Urothelium cell line (cell line): ENCODE measurements around the gene HOXB9.

ENCODE experiments used
- DNase-seq: peaks from one replicate; pipeline ENCODE4 v3.0.0; 2011; ENCODE audit warnings: low spot score, mixed read lengths
- FAIRE-seq: peaks from 2 replicates; lab custom pipeline; 2011; peaks lifted over from hg19 to GRCh38; lab: Jason Lieb, UNC

HOXB9 gene

GRCh38 chr17:48625495-48626244 lies 488 bp downstream of the HOXB9 start:
- FAIRE-seq: peak; percentile 86
- DNase-seq: peak; percentile 81

- peak; percentile 58 for DNase-seq
- peak; percentile 82 for FAIRE-seq
Measured at GRCh38 chr17:48624544-48625494, 1.3 kb downstream of the HOXB9 start.

DNA sequence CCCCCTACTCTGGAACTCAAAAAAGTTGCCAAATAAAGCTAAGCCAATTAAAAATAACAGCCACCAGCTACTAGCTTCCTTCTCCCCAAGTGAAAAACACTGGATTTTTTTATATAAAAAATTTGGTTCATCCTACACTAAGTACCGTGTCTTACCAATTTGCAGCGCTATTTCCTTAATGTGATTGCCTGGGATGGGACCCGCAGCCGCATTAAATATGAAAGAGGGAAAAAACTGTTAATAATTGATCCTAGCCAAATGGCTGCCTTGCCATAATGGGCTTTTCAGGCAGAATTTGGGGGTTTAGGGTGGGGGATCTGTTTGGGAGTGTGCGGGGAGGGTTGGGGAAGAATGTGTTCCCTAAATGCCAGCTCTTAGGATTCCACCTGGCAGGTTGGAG lies 2.0 kb downstream of the HOXB9 start:
- FAIRE-seq: no peak
- DNase-seq: no peak

DNA sequence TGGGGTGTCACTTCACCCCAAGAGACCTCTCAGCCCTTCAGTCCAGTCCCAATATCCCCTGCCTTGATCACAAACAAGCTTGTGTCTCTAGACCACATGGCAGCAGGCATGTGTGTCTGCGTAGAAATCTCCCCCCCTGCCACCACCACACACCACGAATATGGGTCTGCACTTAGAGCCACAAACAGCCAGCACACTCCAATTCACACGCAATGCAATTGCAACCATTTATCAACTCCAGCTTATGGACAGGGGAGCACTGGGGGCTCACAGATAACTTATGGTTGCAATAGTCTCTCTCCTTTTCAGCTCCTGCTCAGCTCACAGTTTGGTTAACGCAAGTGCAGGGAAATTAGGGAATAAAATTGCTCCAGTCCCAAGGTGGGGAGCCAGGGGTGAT lies 2.6 kb downstream of the HOXB9 start:
- FAIRE-seq (peak; percentile 66), DNase-seq (no peak)

DNA sequence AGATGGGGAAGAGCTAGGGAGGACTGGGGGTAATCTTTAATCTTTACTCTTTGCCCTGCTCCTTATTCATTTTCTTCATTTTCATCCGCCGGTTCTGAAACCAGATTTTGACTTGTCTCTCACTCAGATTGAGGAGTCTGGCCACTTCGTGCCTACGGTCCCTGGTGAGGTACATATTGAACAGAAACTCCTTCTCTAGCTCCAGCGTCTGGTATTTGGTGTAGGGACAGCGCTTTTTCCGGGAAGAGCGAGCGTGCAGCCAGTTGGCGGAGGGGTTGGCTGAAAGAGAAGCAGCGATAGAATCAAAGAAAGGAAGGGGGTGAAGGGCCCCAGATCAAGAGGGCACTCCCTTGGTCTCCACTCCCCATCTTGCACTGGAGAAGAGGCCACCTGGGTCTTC lies 3.3 kb downstream of the HOXB9 start:
- DNase-seq (no peak), FAIRE-seq (no peak)

- DNase-seq: no peak
- FAIRE-seq: peak; percentile 65
Measured at GRCh38 chr17:48621410-48622392, 4.5 kb downstream of the HOXB9 start.

- DNase-seq: no peak
- peak; percentile 37 for FAIRE-seq
Measured at GRCh38 chr17:48620461-48621139, 5.6 kb downstream of the HOXB9 start.

DNA sequence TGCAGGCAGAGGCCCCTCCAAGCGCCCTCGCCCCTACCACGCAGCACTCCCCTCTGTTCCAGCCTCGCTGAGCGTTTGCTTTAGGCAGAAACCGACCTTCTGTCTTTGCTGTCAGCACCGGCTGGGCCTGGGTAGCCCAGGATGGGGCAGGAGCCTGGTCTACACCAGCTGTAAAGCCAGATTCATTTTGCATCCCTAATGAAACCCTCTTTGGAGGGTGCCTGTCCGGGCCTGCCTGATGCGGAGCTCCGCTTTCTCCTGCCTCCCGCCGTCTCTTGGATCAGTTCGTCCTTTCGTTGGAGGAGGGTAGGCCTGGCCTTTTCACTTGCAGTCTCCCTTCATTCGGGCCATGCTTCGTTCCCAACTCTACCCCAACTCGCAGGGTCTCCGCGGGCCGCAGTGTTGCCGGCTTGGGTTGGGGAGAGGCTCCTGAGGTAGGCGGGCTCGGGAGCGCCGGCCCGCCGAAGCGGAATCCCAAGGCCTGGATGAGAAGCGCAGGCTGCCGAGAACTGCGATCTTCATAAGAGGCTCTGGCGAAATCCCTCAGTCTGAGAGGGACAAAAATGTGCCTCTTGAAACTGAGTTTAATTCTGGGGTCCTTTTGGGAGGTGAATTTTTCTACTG lies 6.2 kb downstream of the HOXB9 start:
- no peak for DNase-seq
- FAIRE-seq: no peak

DNA sequence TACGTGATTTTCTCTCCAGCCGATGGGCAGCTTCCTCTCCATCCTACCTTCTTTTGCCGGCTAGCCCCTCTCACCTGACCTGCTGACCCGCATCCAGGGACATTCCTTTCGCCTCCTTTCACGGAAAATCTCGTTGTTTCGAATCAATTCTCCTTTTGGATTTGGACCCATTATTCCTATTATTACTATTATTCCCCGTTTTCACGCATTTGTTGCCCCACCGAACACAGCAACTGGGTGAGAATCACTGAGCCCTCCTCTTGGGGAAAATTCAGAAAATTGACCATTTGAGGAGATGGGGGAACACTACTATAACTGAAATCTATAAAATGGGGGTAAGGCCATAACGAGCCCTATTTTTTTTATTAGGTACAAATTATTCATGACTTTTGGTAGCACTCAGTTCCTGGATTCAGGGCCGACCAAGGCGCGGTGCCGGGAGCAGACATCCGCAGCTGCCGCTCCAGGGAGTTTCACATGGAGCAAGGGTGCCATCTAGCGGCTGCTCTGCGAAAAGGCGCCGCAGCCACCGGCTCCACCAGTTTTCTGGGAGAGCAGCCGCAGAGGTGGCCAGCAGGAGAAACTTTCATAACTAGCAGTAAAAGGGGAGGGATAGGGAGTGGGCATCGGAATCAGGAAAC lies 7.8 kb downstream of the HOXB9 start:
- FAIRE-seq (no peak), DNase-seq (peak; percentile 94)

GRCh38 chr17:48617471-48618255 lies 8.5 kb downstream of the HOXB9 start:
- no peak for FAIRE-seq
- DNase-seq: no peak

GRCh38 chr17:48616717-48617470 lies 9.3 kb downstream of the HOXB9 start:
- DNase-seq (no peak), FAIRE-seq (no peak)

DNA sequence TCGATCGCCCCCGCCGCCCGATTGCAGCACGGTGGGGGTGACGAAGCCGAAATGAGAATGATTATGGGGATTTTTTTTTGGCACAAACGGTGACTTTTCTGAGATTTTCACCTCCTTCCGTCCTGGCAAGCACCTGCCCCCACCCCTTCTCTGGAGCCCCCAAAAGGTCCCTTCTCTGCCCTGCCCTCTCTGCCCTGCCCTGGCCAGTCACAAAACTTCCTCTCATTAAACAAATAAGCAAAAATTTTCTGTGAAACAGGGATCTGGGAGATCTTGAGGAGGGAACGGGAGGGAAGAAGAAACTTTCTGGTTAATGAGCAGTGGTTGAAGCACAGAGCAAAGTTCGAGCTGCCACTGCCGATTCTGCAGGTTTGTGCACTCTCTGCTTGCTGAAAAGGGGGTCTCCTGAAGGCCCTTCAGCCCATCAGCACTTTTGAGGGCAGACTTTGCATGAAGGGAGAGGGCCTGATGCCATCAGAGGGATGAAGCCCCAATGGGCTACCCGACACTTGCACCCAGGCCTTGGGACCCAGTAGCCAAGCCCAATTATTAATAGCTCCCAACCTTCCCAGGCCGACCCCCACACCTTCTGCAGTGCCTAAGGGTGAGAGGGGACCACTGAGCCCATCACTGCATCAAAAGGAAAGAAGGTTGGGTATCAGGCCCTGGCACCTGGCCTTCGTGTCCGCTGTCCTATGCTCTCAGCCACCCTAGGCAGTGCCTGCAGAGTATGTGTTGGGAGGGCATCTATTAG lies 10.0 kb downstream of the HOXB9 start:
- FAIRE-seq (no peak), DNase-seq (no peak)

DNA sequence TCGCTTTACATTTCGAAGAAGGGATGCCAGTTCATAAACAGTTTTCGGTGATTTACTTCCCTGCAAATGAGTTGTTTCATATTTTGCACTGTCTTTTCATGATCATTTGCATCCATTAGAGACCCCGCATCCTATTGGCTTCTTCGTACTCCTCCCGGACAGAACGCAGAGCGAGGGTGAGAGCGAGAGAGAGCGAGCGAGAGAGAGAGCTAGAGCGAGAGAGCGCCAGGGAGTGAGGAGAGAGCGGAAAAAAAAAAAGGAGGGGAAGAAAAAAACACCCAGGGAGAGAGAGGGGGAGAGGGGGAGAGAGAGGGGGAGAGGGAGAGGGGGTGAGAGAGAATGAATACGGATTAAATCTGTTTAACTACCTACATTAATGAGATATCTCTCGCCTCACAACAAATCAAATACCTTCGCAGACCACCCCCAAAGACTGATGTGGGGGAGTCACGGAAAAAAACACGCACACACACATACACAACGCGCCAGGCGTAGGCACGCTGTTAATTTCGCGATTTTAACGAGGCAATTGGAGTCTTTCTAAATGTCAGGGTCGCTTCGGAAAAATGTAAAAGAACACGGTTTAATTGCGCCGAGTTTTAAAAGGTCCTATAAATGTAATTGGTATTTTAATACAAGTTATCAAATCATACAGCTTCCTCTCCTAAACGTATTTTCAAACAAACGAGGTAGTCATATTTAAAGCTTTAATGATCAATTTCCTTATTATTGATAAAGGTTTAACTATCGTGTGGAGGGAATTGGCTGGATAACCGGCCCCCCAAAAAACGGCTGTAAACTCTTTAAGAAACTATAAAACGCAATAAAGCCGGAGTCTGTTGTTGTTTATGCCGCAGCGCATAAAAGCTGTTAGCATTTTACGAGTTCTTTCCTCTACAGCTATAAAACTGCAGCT lies 10.9 kb downstream of the HOXB9 start, which contains the start of gene HOXB8:
Gene HOXB8, minus strand, starts transcription at position 246 of the 916 bp plus-strand sequence. CDS start 588 bp downstream, outside the sequence.
- no peak for FAIRE-seq
- no peak for DNase-seq

DNA sequence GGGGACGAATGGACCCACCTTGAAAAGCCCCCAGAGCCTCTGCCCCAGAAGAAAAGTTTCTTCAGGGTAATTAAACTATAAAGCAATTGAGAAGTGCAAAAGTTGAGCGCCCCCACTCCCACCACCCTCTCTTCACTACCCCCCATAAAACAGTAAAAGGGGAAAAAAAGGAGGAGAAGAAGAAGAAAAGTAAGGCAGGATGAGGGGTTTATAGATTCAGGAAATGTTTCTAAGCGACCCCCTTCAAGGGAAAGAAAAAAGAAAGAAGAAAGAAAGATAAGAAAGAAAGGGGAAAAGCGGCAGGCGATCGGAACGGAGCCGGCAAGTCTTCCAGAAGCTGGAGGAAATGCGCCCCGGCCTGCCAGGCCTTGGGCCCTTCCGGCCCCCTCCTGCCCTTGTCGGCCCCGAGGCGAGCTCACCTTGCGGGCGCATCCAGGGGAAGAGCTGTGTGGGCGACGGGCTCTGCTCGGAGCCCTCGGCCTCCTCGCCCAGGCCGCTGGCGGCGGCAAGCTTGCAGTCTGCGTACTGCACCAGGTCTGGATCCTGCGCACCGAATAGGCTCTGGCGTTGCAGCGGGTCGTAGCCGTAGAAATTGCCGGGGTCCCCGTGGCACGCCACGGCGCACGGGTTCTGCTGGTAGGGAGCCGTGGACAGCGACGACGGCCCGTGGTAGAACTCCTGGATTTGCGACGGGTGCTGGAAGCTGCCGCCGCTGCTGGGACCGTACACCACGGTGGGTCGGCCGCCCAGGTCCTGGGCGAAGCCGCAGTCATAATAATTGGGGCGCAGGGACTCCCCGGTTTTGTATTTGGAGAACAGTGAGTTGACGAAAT lies 12.1 kb downstream of the HOXB9 start:
- DNase-seq (no peak), FAIRE-seq (no peak)
